CMK (cell line): ENCODE data around the gene ZNF711.
"Not testable (repeated sequence)": the region's sequence is repeated elsewhere in the genome, so short reads cannot be mapped to it uniquely, and the experiment has no call there.

Experiments
- DNase-seq: peaks from one replicate; pipeline ENCODE4 v3.0.0-alpha.2; 2010; ENCODE audit warnings: low read depth

The ZNF711 gene

GRCh38 chrX:85243761-85244449, at the start of gene ZNF711, which contains the start of gene SATL1:
Gene ZNF711 (plus strand): TSS chrX:85243991. CDS start chrX:85247573, 3,582 bp downstream.
Gene SATL1 (minus strand): TSS chrX:85243779. CDS start chrX:85108968, 134,811 bp downstream.
- DNase-seq, result peak; percentile 17

- DNase-seq, result no peak
Observed at GRCh38 chrX:85196319-85196718, 47.5 kb upstream of the ZNF711 start.

DNA sequence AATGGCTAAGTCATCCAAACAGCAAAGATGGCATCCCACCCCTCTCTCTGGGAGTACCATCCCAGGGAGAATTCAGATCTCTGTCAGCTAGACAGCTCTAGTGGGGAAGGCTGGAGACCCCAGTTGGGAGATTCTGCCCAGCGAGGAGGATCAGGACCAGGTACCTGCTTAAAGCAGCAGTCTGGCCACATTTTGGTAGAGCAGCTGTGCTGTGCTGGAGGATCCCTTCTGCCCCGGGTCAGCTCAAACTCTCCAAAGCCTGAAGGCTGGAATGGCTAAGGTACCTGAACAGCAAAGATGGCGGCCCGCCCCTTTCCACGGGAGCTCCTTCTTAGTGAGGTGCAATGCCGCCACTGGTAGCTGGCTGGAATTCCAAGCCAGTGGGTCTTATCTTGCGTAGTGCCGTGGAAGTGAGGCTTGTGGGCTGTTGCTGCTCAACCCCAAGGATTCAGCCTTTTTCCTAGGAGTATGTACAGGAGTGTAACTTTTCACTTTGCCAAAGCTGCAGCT, 40.3 kb upstream of the ZNF711 start:
- DNase-seq, result no peak

- DNase-seq, result no peak
Observed at GRCh38 chrX:85213792-85214530, 29.8 kb upstream of the ZNF711 start.

GRCh38 chrX:85215946-85216345, 27.8 kb upstream of the ZNF711 start:
- DNase-seq, result no peak

DNA sequence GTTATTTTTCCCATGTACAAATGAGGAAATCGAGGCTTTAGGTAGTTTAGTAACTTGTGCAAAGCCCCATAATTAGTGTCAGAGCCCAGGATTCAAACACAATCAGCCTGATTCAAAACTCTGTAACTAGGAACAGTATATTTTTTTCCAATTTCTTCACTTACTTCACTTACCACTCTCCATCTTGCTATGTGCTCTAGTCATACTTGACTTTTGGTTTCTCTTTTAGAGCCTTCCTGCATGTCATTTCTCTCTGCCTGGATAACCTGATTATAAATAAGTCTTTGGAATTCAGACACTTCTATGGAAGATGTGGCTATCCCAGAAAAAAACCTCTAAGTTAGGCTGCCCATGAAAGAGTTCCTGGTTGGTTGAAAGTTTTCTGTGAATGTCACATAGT, 22.4 kb upstream of the ZNF711 start:
- DNase-seq, result no peak

DNA sequence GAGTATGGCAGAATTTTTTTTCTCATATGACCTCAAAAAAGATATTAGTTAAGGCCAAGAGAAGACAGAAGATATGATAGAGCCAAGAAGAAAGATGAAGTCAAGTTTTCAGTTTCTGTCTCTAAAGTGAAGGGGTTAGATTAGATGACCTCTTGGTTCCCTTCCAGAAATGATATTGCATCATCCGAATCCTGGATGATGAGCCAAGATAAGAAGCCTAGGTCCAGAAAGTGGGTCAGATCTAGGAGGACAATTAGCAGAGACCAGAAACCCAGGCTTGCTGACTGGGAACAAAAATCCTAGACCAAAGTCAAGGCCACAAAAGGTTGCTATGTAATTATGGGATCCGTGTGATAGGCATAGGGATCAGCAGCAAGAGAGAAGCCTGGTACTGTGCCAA, 20.4 kb upstream of the ZNF711 start:
- no peak for DNase-seq

DNA sequence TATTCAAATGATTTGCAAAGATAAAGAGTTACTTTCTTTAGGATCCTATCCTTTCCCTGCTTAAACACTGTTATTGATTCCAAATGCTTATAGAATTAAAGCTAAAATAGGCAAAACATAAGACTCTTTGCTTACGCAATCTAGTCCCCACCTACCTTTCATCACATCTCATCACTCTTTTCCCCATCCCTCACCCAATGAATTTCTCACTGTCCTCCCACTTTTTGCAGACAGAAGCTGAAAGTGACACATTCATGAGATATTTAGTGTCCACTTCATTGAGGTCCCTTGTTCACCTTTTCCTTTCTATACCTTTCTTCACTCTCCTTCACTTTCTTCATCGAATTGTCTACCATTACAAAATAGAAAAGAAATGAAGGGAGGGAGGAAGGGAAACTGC, 636 bp upstream of the ZNF711 start:
- DNase-seq, result no peak

DNA sequence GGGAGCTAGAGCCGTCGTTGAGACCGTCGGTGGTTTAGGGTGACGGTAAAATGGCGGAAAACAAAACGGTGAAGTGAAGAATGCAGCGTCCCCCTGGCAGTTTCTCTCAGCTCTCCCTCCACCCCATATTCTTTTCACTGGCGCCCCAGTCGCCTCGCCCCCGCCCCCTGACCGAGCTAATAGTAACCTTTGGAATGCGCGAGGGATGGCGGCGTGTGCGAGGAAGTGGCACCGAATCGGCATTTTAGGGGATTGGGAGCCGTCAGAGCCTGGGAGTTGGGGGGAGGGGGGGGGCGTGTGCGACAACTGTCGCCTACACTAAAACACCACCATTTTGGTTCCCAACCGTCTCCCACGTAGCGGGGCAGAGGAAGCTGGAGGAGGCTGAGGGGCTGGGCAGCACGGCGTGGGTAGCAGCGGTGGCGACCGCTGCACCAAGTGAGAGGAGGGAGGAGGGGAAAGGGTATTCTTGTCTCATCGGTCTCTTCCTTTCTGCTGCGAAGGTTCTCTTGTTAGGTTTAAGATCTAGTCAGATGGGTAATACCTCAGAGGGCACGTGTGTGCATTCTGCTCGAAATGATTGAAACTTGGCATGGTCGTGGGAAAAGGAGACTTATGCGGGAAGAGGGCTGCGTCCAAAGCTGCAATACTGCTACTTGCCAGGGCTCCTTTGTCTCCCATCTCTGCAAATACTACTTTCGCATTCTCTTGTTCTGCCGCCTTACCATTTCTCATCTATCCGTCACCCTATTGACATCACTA, 840 bp downstream of the ZNF711 start:
- DNase-seq, result no peak

- DNase-seq, result not testable (repeated sequence)
Observed at GRCh38 chrX:85285286-85285685, 41.5 kb downstream of the ZNF711 start.

- DNase-seq, result no peak
Observed at GRCh38 chrX:85288992-85289723, 45.4 kb downstream of the ZNF711 start.

DNA sequence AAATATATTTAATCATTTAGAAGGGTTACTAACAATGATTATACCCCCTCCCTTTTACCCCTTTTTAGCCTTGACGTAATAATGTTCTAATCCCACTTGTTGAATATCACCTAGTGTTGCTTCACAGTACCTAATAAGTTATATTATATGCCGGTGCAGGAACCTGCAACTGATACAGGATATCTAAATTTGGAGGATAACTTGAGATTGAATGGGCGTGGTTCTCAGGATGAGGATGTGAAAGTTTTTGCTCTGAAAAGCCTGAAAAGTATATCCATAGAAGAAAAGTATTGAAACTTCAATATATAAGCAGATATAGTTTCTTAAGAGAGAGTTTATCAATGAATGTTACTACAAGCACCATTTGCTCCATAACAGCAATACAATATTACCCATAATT, 59.8 kb downstream of the ZNF711 start:
- no peak for DNase-seq

GRCh38 chrX:85309717-85310116, 65.9 kb downstream of the ZNF711 start:
- no peak for DNase-seq

- DNase-seq, result not testable (repeated sequence)
Observed at GRCh38 chrX:85311348-85311747, 67.6 kb downstream of the ZNF711 start.
